ENCODE results near the gene SPTB.

SPTB gene

GRCh38 chr14:64804754-64805260 is 74.9 kb downstream of the SPTB start:
- intact Hi-C loops (cut with DNase I), result no loop called here
- DNase-seq, result no peak

- peak in 17 of 42 donors; percentile 11 to 63 (median 33) for DNase-seq
- intact Hi-C loops (cut with DNase I), result no loop called here
Measured at GRCh38 chr14:64801800-64802199, 77.9 kb downstream of the SPTB start.

GRCh38 chr14:64801046-64801445 is 78.7 kb downstream of the SPTB start:
- intact Hi-C loops (cut with DNase I), result no loop called here
- no peak for DNase-seq

GRCh38 chr14:64800000-64800399 is 79.7 kb downstream of the SPTB start:
- intact Hi-C loops (cut with DNase I), result no loop called here
- DNase-seq, result peak in 16 of 42 donors; percentile 11 to 58 (median 29)

GRCh38 chr14:64799555-64799954 is 80.2 kb downstream of the SPTB start:
- DNase-seq, result no peak
- intact Hi-C loops (cut with DNase I), result no loop called here

- intact Hi-C loops (cut with DNase I), result no loop called here
- no peak for DNase-seq
Measured at GRCh38 chr14:64796369-64796768, 83.3 kb downstream of the SPTB start.

GRCh38 chr14:64795921-64796320 is 83.8 kb downstream of the SPTB start:
- intact Hi-C loops (cut with DNase I), result no loop called here
- no peak for DNase-seq

- DNase-seq, result no peak
- intact Hi-C loops (cut with DNase I), result no loop called here
Measured at GRCh38 chr14:64795211-64795610, 84.5 kb downstream of the SPTB start.

GRCh38 chr14:64792871-64793560 is 86.7 kb downstream of the SPTB start:
- intact Hi-C loops (cut with DNase I), result no loop called here
- DNase-seq, result no peak

- intact Hi-C loops (cut with DNase I), result no loop called here
- no peak for DNase-seq
Measured at GRCh38 chr14:64792231-64792630, 87.5 kb downstream of the SPTB start.

GRCh38 chr14:64790478-64790877 is 89.2 kb downstream of the SPTB start:
- DNase-seq, result no peak
- intact Hi-C loops (cut with DNase I), result no loop called here

- intact Hi-C loops (cut with DNase I), result no loop called here
- DNase-seq, result no peak
Measured at GRCh38 chr14:64789696-64790095, 90.0 kb downstream of the SPTB start.

- no peak for DNase-seq
- intact Hi-C loops (cut with DNase I), result no loop called here
Measured at GRCh38 chr14:64788706-64789105, 91.0 kb downstream of the SPTB start.

GRCh38 chr14:64787619-64788018 is 92.1 kb downstream of the SPTB start:
- DNase-seq, result no peak
- intact Hi-C loops (cut with DNase I), result no loop called here

GRCh38 chr14:64786296-64787149 is 93.2 kb downstream of the SPTB start:
- intact Hi-C loops (cut with DNase I), result no loop called here
- no peak for DNase-seq

GRCh38 chr14:64784006-64784405 is 95.7 kb downstream of the SPTB start:
- intact Hi-C loops (cut with DNase I), result no loop called here
- no peak for DNase-seq

GRCh38 chr14:64782196-64782595 is 97.5 kb downstream of the SPTB start:
- intact Hi-C loops (cut with DNase I), result no loop called here
- DNase-seq, result no peak

GRCh38 chr14:64779472-64779871 is 100.2 kb downstream of the SPTB start:
- intact Hi-C loops (cut with DNase I), result no loop called here
- DNase-seq, result no peak

GRCh38 chr14:64778104-64778754 is 101.5 kb downstream of the SPTB start:
- DNase-seq, result no peak
- intact Hi-C loops (cut with DNase I), result no loop called here

GRCh38 chr14:64777461-64777860 is 102.2 kb downstream of the SPTB start:
- peak in 5 of 42 donors; percentile 39 to 64 (median 49) for DNase-seq
- intact Hi-C loops (cut with DNase I), result no loop called here
